AG09309 (cell line): Measurements from ENCODE around the gene ADGRD1.

Experiments used
- DNase-seq: peaks from one replicate; pipeline ENCODE4 v3.0.0-alpha.2; 2010; ENCODE audit warnings: low read depth
- H3K4me3 ChIP-seq: 2 replicates; pipeline ENCODE4 v1.5.1; 2011; ENCODE audit warnings: mild to moderate bottlenecking, low read depth, low read length, moderate library complexity; ENCODE audit not compliant: control insufficient read depth
- CTCF ChIP-seq: IDR thresholded peaks from 2 replicates; pipeline ENCODE4 v1.5.1; 2011; ENCODE audit warnings: mild to moderate bottlenecking, low read depth, low read length, inconsistent platforms; ENCODE audit not compliant: insufficient read depth, control insufficient read depth; ENCODE audit errors: missing control alignments

The ADGRD1 gene

GRCh38 chr12:131084341-131085011, 130.8 kb downstream of the ADGRD1 start:
- no peak for TF ChIP-seq CTCF
- no peak overlapping the region for H3K4me3 ChIP-seq
- no peak for DNase-seq

GRCh38 chr12:131085125-131085815, 131.6 kb downstream of the ADGRD1 start:
- no peak for TF ChIP-seq CTCF
- no peak overlapping the region for H3K4me3 ChIP-seq
- DNase-seq: no peak

DNA sequence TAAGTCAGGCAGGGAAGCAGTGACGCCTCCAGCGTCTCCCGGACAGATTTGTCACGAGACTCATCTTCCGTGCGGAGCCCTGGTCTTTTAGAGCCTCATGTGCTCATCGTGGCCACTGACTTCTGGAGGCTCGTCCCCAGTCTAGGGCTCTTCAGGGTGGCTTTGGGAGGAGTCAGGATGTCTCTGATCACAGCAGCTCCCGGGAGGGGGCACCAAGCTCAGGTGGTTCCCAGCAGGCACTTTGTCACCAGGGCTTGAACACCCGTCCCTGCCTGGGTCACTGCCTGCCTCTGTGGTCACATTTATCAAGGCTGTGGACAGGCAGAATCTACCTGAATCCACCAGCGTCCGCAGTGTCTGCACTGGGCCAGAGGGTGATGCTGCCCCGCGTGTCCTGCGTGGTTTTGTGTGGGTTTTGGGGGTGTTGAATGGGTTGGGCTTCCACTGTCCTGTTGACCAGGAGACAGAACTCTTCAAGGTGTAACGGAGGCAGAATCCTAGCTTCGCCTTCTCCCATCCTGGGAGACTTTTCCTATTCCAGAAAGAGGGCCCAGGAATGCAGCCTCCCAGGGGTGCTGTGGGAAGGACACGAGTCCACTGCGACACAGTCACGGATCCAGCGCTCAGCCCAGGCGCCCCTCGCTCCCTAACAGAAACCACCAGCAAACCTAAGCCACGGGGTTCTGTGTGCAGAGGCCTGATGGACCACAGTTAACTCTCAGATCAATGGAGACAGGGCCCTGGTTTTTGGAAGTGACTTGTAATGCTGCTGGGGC, 132.3 kb downstream of the ADGRD1 start:
- H3K4me3 ChIP-seq: no peak overlapping the region
- DNase-seq: no peak
- TF ChIP-seq CTCF: no peak

DNA sequence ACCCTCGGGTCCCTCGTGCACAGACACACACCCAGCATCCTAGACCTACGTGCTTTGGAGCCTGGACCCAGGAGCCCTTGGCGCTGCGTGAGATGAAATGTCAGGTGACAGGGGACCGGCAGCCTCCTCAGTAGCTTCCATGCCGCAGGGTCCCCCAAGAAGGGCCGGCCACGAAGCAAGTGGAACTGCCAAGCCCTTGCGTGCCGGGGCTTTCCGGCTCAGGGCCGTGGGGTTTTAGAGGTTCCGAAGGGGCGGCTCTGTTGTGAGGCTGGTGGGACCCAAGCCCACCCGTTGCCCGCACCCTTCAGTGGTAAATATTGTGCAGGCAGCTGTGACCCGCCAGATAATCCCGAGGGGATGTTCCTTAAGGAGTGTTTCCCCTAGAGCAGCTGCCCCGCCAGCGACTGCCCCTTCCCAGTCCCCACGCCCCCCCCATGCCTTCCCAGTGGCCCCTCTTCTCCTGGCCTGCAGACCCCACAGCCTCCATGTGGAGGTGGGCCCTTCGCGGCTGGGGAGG, 133.7 kb downstream of the ADGRD1 start:
- TF ChIP-seq CTCF: no peak
- DNase-seq: no peak

DNA sequence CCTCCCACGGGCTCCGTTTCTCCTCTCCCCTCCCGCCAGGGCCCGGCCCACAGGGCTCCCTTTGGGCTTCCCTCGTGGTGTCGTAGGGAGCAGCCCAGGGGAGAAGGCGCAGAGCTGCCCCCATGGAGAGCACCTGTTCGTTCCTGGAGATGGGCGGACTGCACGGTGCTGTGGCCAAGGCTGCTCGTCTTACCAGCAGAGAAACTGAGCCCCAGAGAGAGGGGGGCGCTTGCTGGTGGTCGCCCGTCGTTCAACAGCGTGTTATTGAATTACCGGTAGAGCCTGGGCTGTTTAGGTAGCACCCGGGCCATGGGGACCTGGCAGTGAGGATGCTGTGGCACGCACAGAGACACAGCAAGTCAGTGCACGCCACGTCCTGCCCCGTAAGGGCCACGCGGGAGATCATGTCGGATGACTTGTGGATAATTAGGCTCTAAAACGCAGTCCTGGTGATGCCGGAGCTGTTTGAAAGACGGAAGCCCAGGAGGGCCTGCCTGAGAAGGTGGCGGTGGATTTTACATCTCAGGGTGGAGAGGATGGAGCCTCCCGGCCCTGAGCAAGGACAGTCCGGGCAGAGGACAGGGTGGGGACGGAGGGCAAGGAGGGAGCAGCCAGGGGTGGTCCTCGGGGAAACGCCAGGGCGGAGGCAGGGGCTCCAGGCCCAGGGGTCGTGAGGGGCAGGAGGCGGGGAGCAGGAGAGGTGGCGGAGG, 134.4 kb downstream of the ADGRD1 start:
- no peak for TF ChIP-seq CTCF

More for the DNA sequence above, 133.7 kb downstream of the ADGRD1 start:
- no peak overlapping the region for H3K4me3 ChIP-seq

More for the DNA sequence above, 134.4 kb downstream of the ADGRD1 start:
- DNase-seq: no peak
- no peak overlapping the region for H3K4me3 ChIP-seq
